NCI-H1048 (cell line): ENCODE measurements around the gene ATP12A.
"Not testable (repeated sequence)": the region's sequence is repeated elsewhere in the genome, so short reads cannot be mapped to it uniquely, and the experiment has no call there.

ENCODE experiments used
- DNase-seq: peaks from one replicate; lab custom pipeline; 2025; lab: John Stamatoyannopoulos, UW

ATP12A gene

GRCh38 chr13:24688950-24689349 lies 8.7 kb downstream of the ATP12A start:
- no peak for DNase-seq

- DNase-seq = no peak
Observed at GRCh38 chr13:24691381-24691780, 11.2 kb downstream of the ATP12A start.

- DNase-seq = no peak
Observed at GRCh38 chr13:24692561-24692960, 12.4 kb downstream of the ATP12A start.

- DNase-seq = peak; percentile 71
Observed at GRCh38 chr13:24693862-24694471, 13.8 kb downstream of the ATP12A start.

- no peak for DNase-seq
Observed at GRCh38 chr13:24694907-24695306, 14.7 kb downstream of the ATP12A start.

- DNase-seq = no peak
Observed at GRCh38 chr13:24698686-24699085, 18.5 kb downstream of the ATP12A start.

- no peak for DNase-seq
Observed at GRCh38 chr13:24699541-24699940, 19.3 kb downstream of the ATP12A start.

GRCh38 chr13:24700539-24700938 lies 20.3 kb downstream of the ATP12A start:
- no peak for DNase-seq

- DNase-seq = no peak
Observed at GRCh38 chr13:24706886-24707585, 26.8 kb downstream of the ATP12A start.

- DNase-seq = no peak
Observed at GRCh38 chr13:24709186-24709913, 29.1 kb downstream of the ATP12A start.

GRCh38 chr13:24713022-24713421 lies 32.8 kb downstream of the ATP12A start:
- DNase-seq = no peak

GRCh38 chr13:24716011-24716410 lies 35.8 kb downstream of the ATP12A start:
- DNase-seq = no peak

GRCh38 chr13:24716446-24716845 lies 36.2 kb downstream of the ATP12A start:
- DNase-seq = no peak

GRCh38 chr13:24717217-24717616 lies 37.0 kb downstream of the ATP12A start:
- DNase-seq = no peak

- DNase-seq = no peak
Observed at GRCh38 chr13:24718192-24718965, 38.2 kb downstream of the ATP12A start.

GRCh38 chr13:24719139-24719538 lies 38.9 kb downstream of the ATP12A start:
- DNase-seq = no peak

GRCh38 chr13:24723206-24723605 lies 43.0 kb downstream of the ATP12A start:
- DNase-seq = no peak

GRCh38 chr13:24724714-24725113 lies 44.5 kb downstream of the ATP12A start:
- no peak for DNase-seq

- DNase-seq = no peak
Observed at GRCh38 chr13:24725379-24725778, 45.2 kb downstream of the ATP12A start.

GRCh38 chr13:24727731-24728601 lies 47.8 kb downstream of the ATP12A start:
- DNase-seq = peak; percentile 5

GRCh38 chr13:24730873-24731567 lies 50.8 kb downstream of the ATP12A start:
- DNase-seq = not testable (repeated sequence)
